ENCODE measurements around the gene CPLANE2.
"Not testable (repeated sequence)": the region's sequence is repeated elsewhere in the genome, so short reads cannot be mapped to it uniquely, and the experiment has no call there.

CPLANE2 gene

GRCh38 chr1:16207318-16208269, 29.4 kb downstream of the CPLANE2 start:
- DNase-seq: no peak

GRCh38 chr1:16206547-16207317, 30.3 kb downstream of the CPLANE2 start:
- DNase-seq: peak; percentile 79

- no peak for DNase-seq
Observed at GRCh38 chr1:16205891-16206546, 31.0 kb downstream of the CPLANE2 start.

GRCh38 chr1:16205334-16205671, 31.7 kb downstream of the CPLANE2 start:
- DNase-seq: no peak

GRCh38 chr1:16204634-16205333, 32.2 kb downstream of the CPLANE2 start:
- DNase-seq: no peak

- no peak for DNase-seq
Observed at GRCh38 chr1:16204216-16204615, 32.8 kb downstream of the CPLANE2 start.

- DNase-seq: no peak
Observed at GRCh38 chr1:16203550-16203949, 33.4 kb downstream of the CPLANE2 start.

GRCh38 chr1:16202281-16203210, 34.4 kb downstream of the CPLANE2 start:
- no peak for DNase-seq

- DNase-seq: no peak
Observed at GRCh38 chr1:16199700-16200099, 37.3 kb downstream of the CPLANE2 start.

GRCh38 chr1:16199157-16199501, 37.9 kb downstream of the CPLANE2 start:
- no peak for DNase-seq

GRCh38 chr1:16198444-16199156, 38.4 kb downstream of the CPLANE2 start:
- no peak for DNase-seq

- no peak for DNase-seq
Observed at GRCh38 chr1:16196874-16197273, 40.1 kb downstream of the CPLANE2 start.

- DNase-seq: not testable (repeated sequence)
Observed at GRCh38 chr1:16196139-16196538, 40.8 kb downstream of the CPLANE2 start.

GRCh38 chr1:16195518-16195905, 41.5 kb downstream of the CPLANE2 start:
- no peak for DNase-seq

- peak; percentile 32 for DNase-seq
Observed at GRCh38 chr1:16191916-16192546, 45.0 kb downstream of the CPLANE2 start.

- no peak for DNase-seq
Observed at GRCh38 chr1:16191309-16191708, 45.7 kb downstream of the CPLANE2 start.

GRCh38 chr1:16189921-16190621, 46.9 kb downstream of the CPLANE2 start:
- DNase-seq: peak; percentile 67

- no peak for DNase-seq
Observed at GRCh38 chr1:16189003-16189402, 48.0 kb downstream of the CPLANE2 start.

GRCh38 chr1:16187748-16188401, 49.1 kb downstream of the CPLANE2 start:
- peak; percentile 35 for DNase-seq
